Measurements from ENCODE around the gene PIP5KL1.
A peak's percentile ranks its signal among the peaks of the same experiment; 100 is the strongest.

Gene PIP5KL1

GRCh38 chr9:127968042-127968441 is 37.5 kb upstream of the PIP5KL1 start:
- peak; percentile 72 for DNase-seq

GRCh38 chr9:127967151-127967809 is 36.7 kb upstream of the PIP5KL1 start:
- DNase-seq = peak; percentile 26

DNA sequence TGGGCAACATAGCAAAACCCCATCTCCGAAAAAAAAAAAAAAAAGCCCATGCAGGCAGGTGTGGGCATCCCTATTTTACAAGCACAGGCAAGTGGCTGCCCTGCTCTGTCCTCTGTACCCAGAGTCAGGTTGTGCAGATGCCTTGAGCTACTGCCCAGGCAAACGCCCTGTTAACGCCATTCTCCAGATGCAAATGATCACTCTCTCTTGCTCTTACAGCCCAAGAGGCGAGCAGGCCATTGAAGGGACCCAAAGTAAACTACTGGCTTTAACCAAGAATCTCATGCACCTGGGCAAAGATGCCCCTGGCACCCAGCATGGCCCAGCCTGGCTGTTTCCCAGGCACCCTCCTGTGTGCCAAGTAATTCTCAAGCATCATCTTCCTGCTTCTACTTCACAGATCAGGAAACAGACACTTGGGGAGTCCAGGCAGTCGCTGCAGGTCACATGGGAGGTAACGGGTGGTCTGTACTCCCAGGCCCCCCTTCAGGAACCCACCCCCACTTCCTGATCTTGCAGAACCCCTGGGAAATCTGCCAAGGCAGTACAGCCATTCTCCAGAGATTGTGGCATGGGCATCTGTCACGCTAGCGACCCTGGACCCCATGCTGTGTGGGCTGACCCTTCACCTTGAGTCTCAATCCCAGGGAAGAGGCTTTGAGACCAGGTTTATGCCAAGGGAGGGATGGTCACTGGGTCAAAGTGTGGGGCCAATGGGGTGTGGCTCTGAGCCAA is 36.0 kb upstream of the PIP5KL1 start:
- DNase-seq = peak; percentile 8

DNA sequence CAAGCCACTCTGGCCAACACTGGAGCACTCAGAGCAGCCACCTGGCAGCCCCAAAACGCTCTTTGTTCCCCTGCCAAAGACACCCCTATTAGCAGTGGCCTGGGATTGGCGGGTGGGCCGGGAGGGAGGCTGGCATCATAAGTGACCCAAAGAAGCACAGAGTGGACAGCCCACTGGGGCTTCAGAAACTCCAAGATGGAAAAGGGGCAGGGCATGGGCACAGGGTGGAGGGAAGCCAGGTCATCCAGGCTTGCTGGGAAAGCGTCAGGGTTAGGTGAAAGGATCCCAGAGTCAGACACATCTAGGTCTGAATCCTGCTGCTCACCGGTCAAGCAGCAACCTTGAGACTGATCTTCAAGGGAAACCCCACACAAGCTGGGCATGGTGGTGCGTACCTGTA is 35.4 kb upstream of the PIP5KL1 start:
- DNase-seq = peak; percentile 13

DNA sequence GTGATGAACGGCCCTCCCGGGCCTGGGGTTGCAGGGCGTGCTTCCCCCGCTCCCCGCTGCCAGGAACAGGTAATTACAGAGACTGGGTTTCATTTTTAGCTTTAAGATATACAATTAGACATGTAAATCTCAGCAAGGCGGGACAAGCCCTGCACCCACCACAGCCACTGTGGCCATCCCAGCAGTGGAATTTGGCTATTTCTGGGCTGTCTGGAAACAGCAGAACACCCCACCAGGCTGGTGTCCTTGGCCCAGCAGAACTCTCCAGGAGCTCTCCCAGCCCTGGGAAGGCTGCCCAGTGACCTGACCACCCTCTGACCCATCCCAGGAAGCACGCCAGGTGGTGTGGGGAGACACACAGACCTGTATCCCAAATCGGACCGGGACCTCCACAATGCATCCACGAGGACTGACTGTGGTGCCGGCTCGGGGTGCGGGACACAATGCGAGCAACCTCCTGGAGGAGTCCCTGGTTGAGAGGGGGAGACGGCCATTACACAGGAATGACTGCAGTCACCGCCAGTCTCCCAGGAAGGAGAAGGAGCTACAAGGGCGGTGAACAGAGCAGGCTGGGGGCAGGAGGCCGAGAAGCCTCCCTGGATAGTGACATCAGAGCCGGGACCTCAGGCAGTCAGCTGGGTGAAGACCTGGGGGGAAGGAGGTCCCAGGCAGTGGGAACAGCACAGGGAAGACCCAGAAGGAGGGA is 32.9 kb upstream of the PIP5KL1 start:
- DNase-seq = peak; percentile 43

DNA sequence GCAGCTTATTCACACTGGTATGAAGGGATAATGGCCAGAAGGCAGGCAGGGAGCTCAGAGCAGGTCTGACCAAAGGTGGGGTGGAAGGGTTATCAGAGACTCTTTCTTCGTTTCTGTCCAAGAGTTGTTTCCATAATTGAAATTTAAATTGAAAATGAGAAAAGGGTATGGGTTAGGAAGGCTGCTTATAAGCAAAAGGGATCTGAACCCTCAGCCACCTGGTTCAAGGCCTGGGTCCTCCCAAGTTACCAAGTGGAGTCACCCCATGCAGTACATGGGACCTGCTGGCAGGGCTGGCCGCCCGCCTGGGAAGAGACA is 32.4 kb upstream of the PIP5KL1 start:
- DNase-seq = no peak

- no peak for DNase-seq
Observed at GRCh38 chr9:127962278-127962677, 31.7 kb upstream of the PIP5KL1 start.

DNA sequence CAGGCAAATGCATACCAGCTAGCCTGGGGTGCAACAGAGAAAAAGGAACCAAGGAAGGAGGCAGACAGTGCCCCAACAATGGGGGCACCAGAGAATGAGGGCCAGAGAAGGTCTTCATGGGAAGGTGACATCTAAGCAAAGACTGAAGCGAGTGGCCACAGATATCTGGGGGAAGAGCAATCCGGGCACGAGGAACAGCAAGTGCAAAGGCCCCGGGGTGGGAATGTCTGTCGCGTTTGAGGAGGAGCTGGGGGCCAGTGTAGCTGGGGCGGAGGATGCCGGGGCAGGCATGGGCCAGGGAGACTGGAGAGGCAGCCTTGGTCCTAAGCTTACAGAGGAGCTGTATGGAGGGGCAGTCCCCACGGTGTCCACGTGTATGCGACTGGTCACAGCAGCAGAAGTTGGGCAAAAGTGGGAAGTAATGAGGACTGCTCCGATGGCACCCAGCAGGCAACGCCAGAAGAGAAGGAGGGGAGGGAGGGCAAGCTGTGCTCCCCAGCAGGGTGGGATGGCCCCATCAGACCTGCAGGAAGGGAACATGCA is 31.1 kb upstream of the PIP5KL1 start:
- DNase-seq = no peak

DNA sequence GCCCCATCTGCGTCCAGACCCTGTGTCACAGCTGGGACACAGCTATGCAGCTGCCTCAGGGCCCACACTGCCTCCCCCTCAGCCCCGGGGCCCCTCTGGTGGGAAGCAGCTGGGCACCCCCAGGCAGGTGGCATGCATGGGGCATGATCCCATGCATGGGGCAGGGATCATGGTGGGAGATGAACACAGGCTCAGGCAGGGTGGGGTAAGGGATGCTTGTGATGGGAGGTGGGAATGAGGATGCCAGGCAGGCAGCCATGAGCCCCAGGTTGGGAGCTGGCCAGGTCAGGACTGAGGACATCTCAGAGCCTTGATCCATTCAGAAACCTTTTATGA is 30.5 kb upstream of the PIP5KL1 start:
- DNase-seq = no peak

DNA sequence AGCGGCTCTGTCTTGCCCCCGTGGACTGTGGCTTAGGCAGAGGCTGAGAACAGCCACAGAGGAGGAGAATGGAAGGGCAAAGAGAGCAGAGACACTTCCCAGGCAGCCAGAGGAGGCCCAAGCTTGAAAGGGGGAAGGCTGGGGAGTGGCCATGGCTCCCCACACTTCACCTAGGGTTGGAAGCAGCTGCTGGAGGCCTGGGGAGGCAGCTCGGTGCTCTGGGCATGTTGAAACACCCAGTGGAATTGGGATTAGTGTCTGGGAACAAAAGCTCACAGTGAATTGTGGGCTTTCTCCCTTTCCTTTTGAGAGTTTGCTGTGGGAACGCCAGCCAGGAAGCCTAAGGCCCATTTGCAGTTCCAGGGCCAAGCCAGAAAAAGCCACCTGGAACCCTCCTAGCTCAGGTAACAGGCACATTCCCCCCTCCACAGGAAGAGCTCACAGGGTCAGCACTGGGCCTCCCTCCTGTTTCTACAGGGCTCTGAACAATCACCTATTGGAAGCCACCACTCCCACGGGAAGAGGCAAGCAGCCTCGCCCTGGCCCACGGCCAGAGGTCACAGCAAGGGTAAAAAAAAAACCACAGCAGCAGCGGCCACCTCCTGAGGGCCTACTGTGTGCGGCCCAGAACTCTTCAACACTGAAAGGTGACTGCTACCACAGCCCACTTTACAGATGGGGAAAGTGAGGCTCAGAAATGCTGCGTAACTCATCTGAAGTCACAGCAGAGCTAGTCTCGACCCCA is 30.0 kb upstream of the PIP5KL1 start:
- DNase-seq = no peak

DNA sequence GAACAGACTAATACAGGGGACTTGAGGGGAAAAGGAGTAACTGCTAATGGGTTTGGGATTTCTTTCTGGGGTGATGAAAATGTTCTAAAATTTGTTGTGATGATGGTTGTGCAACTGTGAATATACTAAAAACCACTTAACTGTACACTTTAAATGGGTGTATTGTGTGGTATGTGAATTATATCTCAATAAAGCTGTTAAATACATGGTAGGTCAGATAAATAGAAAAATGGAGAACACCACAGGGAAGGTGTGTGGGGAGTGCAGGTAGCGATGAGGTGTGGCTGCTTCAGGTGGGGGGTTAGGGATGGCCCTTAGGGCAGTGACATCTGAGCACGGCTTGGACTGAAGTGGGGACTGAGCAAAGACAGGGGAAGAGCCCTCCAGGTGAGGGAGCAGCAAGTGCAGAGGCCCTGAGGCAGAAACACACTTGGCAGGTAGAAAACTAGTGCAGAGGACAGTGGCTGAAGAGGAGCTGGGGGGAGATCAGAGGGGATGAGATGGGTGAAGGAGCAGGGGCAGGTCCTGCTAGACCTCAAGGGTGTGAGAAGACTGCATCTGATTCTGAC is 29.3 kb upstream of the PIP5KL1 start:
- no peak for DNase-seq

DNA sequence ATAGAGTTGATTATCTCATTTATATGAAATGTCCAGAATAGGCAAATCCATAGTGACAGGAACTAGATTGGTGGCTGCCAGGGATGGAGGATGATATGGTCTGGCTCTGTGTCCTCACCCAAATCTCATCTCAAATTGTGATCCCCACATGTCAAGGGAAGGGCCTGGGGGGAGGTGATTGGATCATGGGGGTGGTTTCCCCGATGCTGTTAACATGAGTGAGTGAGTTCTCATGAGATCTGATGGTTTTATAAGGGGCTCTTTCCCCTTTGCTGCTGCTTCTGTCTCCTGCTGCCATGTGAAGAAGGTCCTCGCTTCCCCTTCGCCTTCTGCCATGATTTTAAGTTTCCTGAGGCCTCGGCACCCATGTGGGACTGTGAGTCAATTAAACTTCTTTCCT is 28.8 kb upstream of the PIP5KL1 start:
- no peak for DNase-seq

- DNase-seq = no peak
Observed at GRCh38 chr9:127958728-127959127, 28.2 kb upstream of the PIP5KL1 start.

- peak; percentile 87 for DNase-seq
Observed at GRCh38 chr9:127955294-127956015, 24.9 kb upstream of the PIP5KL1 start.

GRCh38 chr9:127954831-127955293 is 24.3 kb upstream of the PIP5KL1 start:
- no peak for DNase-seq

DNA sequence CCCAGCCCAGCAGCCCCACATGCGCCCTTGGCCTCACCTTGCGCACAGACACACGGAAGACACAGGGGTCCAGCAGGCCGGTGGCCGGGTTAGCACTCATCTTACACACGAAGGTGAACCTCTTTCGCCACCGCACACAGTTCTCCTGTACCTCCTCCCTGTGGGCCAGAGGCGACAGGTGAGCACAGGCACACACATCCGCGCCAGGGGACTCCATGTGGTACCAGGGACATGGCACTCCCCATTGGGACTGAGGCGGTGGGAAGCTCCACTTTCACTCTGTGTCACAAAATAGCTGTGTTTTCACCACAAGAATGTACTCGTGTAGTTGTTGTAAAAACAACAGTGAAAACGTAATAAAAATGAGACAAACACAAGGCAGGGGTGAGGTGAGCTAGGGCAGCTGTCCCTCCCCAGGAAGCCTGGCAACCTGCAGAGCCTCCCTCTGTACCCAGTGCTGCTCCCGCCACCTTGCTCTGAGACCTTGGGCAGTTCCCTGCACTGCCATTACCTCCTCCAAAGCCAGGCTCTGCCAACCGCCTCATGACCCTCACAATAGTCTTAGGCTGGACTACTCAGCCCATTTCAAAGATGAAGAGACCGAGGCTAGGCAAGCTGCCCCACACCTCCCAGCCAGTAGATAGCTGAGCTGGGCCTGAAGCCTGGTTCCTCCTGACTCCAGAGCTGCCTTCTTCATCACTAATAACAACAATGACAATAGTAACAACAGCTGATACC is 23.4 kb upstream of the PIP5KL1 start:
- no peak for DNase-seq

DNA sequence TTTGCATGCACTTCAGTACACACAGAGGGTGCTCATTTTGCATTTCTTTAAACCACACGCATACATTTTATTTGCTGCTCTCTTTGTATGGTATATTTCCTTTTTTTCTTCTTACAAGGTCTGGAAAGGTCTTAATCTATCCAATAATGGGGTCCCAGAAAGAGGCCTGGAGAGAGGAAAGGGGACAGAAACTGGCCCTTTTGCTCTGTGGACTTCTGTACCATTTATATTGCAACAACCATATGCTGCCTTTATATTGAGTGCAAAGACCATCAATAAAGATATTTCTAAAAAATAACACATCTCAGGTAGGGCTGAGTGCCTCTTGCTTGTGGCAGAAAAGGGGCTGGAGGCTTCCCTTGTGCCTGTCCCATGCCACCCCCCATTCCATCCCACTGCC is 22.6 kb upstream of the PIP5KL1 start:
- no peak for DNase-seq

GRCh38 chr9:127950513-127951289 is 20.1 kb upstream of the PIP5KL1 start:
- DNase-seq = no peak

- DNase-seq = no peak
Observed at GRCh38 chr9:127949827-127950512, 19.4 kb upstream of the PIP5KL1 start.
